Endothelial cell (in vitro differentiated cells): Measurements from ENCODE around the gene SLCO1A2. TPM values are rescaled to one million over a fixed set of nuclear protein-coding genes. Genes with fewer than 3 reads are reported as not detected.
"Not testable (repeated sequence)": the region's sequence is repeated elsewhere in the genome, so short reads cannot be mapped to it uniquely, and the experiment has no call there.

ENCODE experiments used
- DNase-seq: peaks from one replicate; pipeline ENCODE4 v3.0.0; 2021; ENCODE audit warnings: low spot score
- H3K27ac Mint-ChIP-seq: one replicate; pipeline ENCODE4 v1.8.0; 2021; ENCODE audit warnings: mixed read lengths, inconsistent platforms; ENCODE audit not compliant: unreplicated experiment
- H3K27me3 Mint-ChIP-seq: one replicate; pipeline ENCODE4 v1.8.0; 2021; ENCODE audit warnings: mild to moderate bottlenecking, moderate library complexity, mixed read lengths, inconsistent platforms; ENCODE audit not compliant: unreplicated experiment
- H3K36me3 Mint-ChIP-seq: one replicate; pipeline ENCODE4 v1.8.0; 2021; ENCODE audit warnings: mild to moderate bottlenecking, low read depth, mixed read lengths, inconsistent platforms; ENCODE audit not compliant: unreplicated experiment
- H3K4me1 Mint-ChIP-seq: one replicate; pipeline ENCODE4 v1.8.0; 2021; ENCODE audit warnings: mild to moderate bottlenecking, mixed read lengths, inconsistent platforms; ENCODE audit not compliant: unreplicated experiment
- H3K4me3 Mint-ChIP-seq: one replicate; pipeline ENCODE4 v1.8.0; 2021; ENCODE audit warnings: mild to moderate bottlenecking, mixed read lengths, inconsistent platforms; ENCODE audit not compliant: unreplicated experiment
- H3K9me3 Mint-ChIP-seq: one replicate; pipeline ENCODE4 v1.8.0; 2021; ENCODE audit warnings: mixed read lengths, inconsistent platforms; ENCODE audit not compliant: unreplicated experiment
- CTCF ChIP-seq: fragments of 200-600 bp; sonication (generic); IDR thresholded peaks from one replicate; pipeline ENCODE4 v1.5.0; 2021; ENCODE audit warnings: antibody characterized with exemption; ENCODE audit not compliant: unreplicated experiment
- total RNA-seq: library from RNA; stranded (reverse); fragmentation: NEBNext Ultra II Directional; extraction: Animal tissue kit (Norgen Biotek cat#: 25700); gene quantifications from one replicate; pipeline ENCODE4 v1.2.1, GENCODE V29; 2021; ENCODE audit not compliant: unreplicated experiment

SLCO1A2 gene
- total RNA-seq, 1 donor from 2014 or later = 2.1 TPM

- DNase-seq = no peak
- H3K27ac Mint-ChIP-seq = no peak overlapping the region
- H3K4me1 Mint-ChIP-seq = peaks cover 8% of the 10 kb centered on the region
- peaks cover 1% of the 10 kb centered on the region for H3K27me3 Mint-ChIP-seq
- H3K4me3 Mint-ChIP-seq = no peak overlapping the region
- TF ChIP-seq CTCF = no peak
- no peaks in the 10 kb centered on the region for H3K36me3 Mint-ChIP-seq
- no peaks in the 10 kb centered on the region for H3K9me3 Mint-ChIP-seq
These were observed 36.2 kb upstream of the SLCO1A2 start for GRCh38 chr12:21370845-21371449.

- no peak for TF ChIP-seq CTCF
- Mint-ChIP-seq H3K27me3 (peaks cover 1% of the 10 kb centered on the region), H3K4me1 (peaks cover 8% of the 10 kb centered on the region), H3K4me3 (no peak overlapping the region), H3K36me3 (no peaks in the 10 kb centered on the region), H3K27ac (no peak overlapping the region), H3K9me3 (no peaks in the 10 kb centered on the region)
- no peak for DNase-seq
These were observed 34.6 kb upstream of the SLCO1A2 start for GRCh38 chr12:21369141-21369980.

GRCh38 chr12:21360632-21361031 lies 25.9 kb upstream of the SLCO1A2 start:
- H3K9me3 Mint-ChIP-seq, H3K4me1 Mint-ChIP-seq, H3K4me3 Mint-ChIP-seq, H3K36me3 Mint-ChIP-seq, H3K27ac Mint-ChIP-seq, DNase-seq, H3K27me3 Mint-ChIP-seq: not testable (repeated sequence)

- no peak for DNase-seq
- Mint-ChIP-seq H3K27me3 (no peaks in the 10 kb centered on the region), H3K9me3 (no peaks in the 10 kb centered on the region), H3K4me3 (no peak overlapping the region), H3K36me3 (no peaks in the 10 kb centered on the region), H3K27ac (no peak overlapping the region), H3K4me1 (no peaks in the 10 kb centered on the region)
- TF ChIP-seq CTCF = no peak
These were observed 19.9 kb upstream of the SLCO1A2 start for GRCh38 chr12:21354641-21355040.

GRCh38 chr12:21353948-21354347 lies 19.2 kb upstream of the SLCO1A2 start:
- no peak overlapping the region for H3K27ac Mint-ChIP-seq
- no peaks in the 10 kb centered on the region for H3K4me1 Mint-ChIP-seq
- no peaks in the 10 kb centered on the region for H3K36me3 Mint-ChIP-seq
- no peak for DNase-seq
- H3K27me3 Mint-ChIP-seq = no peaks in the 10 kb centered on the region
- no peaks in the 10 kb centered on the region for H3K9me3 Mint-ChIP-seq
- H3K4me3 Mint-ChIP-seq = no peak overlapping the region
- TF ChIP-seq CTCF = no peak
